Heart left ventricle (tissue), 16 donors: ENCODE measurements around the gene NSG1. TPM values are rescaled to one million over a fixed set of nuclear protein-coding genes. Genes with fewer than 3 reads are reported as not detected.

Source experiments
- ATAC-seq, 4 donors: fragments of 200-7000 bp; cut with Tn5 transposase; one replicate each; pipeline ENCODE4 v1.9.1; 2020 to 2022; ENCODE audit warnings: moderate library complexity in 4 of 4, mild to moderate bottlenecking in 3 of 4, moderate number of reproducible peaks in 1 of 4
- DNase-seq, 5 donors: peaks; one replicate each; pipeline ENCODE4 v3.0.0-alpha.2; 2020
- H3K27ac ChIP-seq, 12 donors: fragments of 200-600 bp; sonication (generic) in 4 of 12; one replicate each; pipeline versions ENCODE4 v1.5.0 to v1.8.0; 2016 to 2022; ENCODE audit warnings: mild to moderate bottlenecking in 2 of 12
- H3K27me3 ChIP-seq, 9 donors: fragments of 200-600 bp; sonication (generic) in 2 of 9; one replicate each; pipeline versions ENCODE4 v1.5.1 to v1.8.0; 2016 to 2022; ENCODE audit warnings: mild to moderate bottlenecking in 3 of 9
- H3K36me3 ChIP-seq, 9 donors: fragments of 200-600 bp; sonication (generic) in 2 of 9; one replicate each; pipeline versions ENCODE4 v1.5.0 to v1.8.0; 2018 to 2022; ENCODE audit warnings: mild to moderate bottlenecking in 2 of 9
- H3K4me1 ChIP-seq, 12 donors: fragments of 200-600 bp; sonication (generic) in 4 of 12; one replicate each; pipeline versions ENCODE4 v1.5.0 to v1.8.0; 2016 to 2022; ENCODE audit warnings: mild to moderate bottlenecking in 3 of 12
- H3K4me3 ChIP-seq, 12 donors: fragments of 200-600 bp; sonication (generic) in 4 of 12; one replicate each; pipeline versions ENCODE4 v1.5.0 to v1.8.0; 2017 to 2022; ENCODE audit warnings: mild to moderate bottlenecking in 9 of 12, moderate library complexity in 4 of 12
- H3K9me3 ChIP-seq, 12 donors: fragments of 200-600 bp; sonication (generic) in 4 of 12; one replicate each; pipeline versions ENCODE4 v1.5.0 to v1.8.0; 2016 to 2022; ENCODE audit warnings: mild to moderate bottlenecking in 1 of 12
- CTCF ChIP-seq, 12 donors: fragments of 200-600 bp; sonication (generic) in 4 of 12; IDR thresholded peaks; one replicate each; pipeline versions ENCODE4 v1.5.0 to v1.8.0; 2018 to 2022; ENCODE audit warnings: antibody characterized with exemption in 12 of 12, mild to moderate bottlenecking in 5 of 12
- POLR2A ChIP-seq, 2 donors: fragments of 450-650 bp; IDR thresholded peaks; one replicate each; pipeline ENCODE4 v1.6.1; 2017; ENCODE audit warnings: antibody characterized with exemption in 2 of 2, mild to moderate bottlenecking in 2 of 2, moderate library complexity in 2 of 2
- WGBS, 4 donors: extraction: QIAGEN DNeasy Blood & Tissue Kit in 2 of 4; methylation state at CpG; one replicate each; pipeline versions ENCODE4 v1.1.5 to v1.1.7; 2013 to 2018; 5-methylcytosine and 5-hydroxymethylcytosine counted together
- intact Hi-C, 10 donors: fragments of 100-400 bp; cut with DNase I; formaldehyde crosslinking; loops; one replicate each; pipeline versions ENCODE4 v1.11.1 to v1.14.2; 2022
- polyA plus RNA-seq, 2 donors: library from polyadenylated mRNA; stranded (reverse); fragments of 200-250 nt; gene quantifications; one replicate each; pipeline ENCODE4 v1.2.3, GENCODE V29; 2013
- total RNA-seq, 9 donors: library from RNA; depleted of rRNA in 2 of 9; stranded (reverse); fragments of >200 nt in 2 of 9; fragmentation: NEBNext Ultra II Directional in 3 of 9; extraction: Animal tissue kit (Norgen Biotek cat#: 25700) in 3 of 9; gene quantifications; one replicate each; pipeline versions ENCODE4 v1.1.0 to v1.2.4, GENCODE V29; 2016 to 2023
- donor health status: ischemic (EF 13 %, LVEDD 7.1; RV severe dilation, severe dysfunction).
- donor health status: healthy with polysubstance abuse.
- donor health status: DM: no; HTN: yes; CAD: no.
- donor health status: DM: no; HTN: no; CAD: no.
- donor health status: ischemic (EF 25% LVEDD 6.9; RV normal size, moderate dysfunction).
- donor health status: ischemic (EF 25% LVEDD 5.7; RV mildly dilated, moderate dysfunction).
- donor health status: healthy.
- donor health status: DM: yes; HTN: yes; CAD: no.
- donor health status: ischemic (EF 35%, LVEDD 5.7; RV mildly dilated, moderate dysfunction).
- donor health status: nonischemic (EF 11% LVEDD 7.7; RV severe dilation, severe dysfunction).
- donor health status: DM: yes; HTN: yes; CAD: no.
- donor health status: PGD.
- donor health status: ischemic (EF 29% LVEDD 5.4; RV normal size, mild dysfunction).
- donor health status: nonischemic (EF 23%, LVEDD 6.1; RV moderate dilation, normal function).

The NSG1 gene
- total and polyA plus RNA-seq, 11 donors = 2.1 to 19.7 (median 3.4) TPM

GRCh38 chr4:4408576-4409335, 21.9 kb downstream of the NSG1 start:
- H3K27me3 ChIP-seq = peaks cover 0 to 31% (median 0%) of the 10 kb centered on the region in 9 donors
- DNase-seq (peak in 1 of 5 donors; percentile 7), ATAC-seq (no peak)
- H3K4me1 ChIP-seq = no peaks in the 10 kb centered on the region
- no peak overlapping the region for H3K27ac ChIP-seq
- TF ChIP-seq POLR2A (IDR thresholded peaks at IDR 0.05) = no peak
- TF ChIP-seq CTCF (IDR thresholded peaks at IDR 0.05) = no peak
- intact Hi-C loops = no loop called here
- no peak overlapping the region for H3K4me3 ChIP-seq
- 72 to 80% (median 77%) methylated on average over 13 to 23 of the region's 23 CpGs for WGBS, 4 donors
- no peaks in the 10 kb centered on the region for H3K36me3 ChIP-seq
- no peaks in the 10 kb centered on the region for H3K9me3 ChIP-seq

- H3K27ac ChIP-seq = no peak overlapping the region
- 84 to 87% (median 85%) methylated on average over 23 of the region's 23 CpGs for WGBS, 4 donors
- peaks cover 0 to 22% (median 0%) of the 10 kb centered on the region in 9 donors for H3K27me3 ChIP-seq
- peak in 2 of 5 donors; percentile 17 to 33 for DNase-seq
- H3K4me1 ChIP-seq = no peaks in the 10 kb centered on the region
- ATAC-seq = no peak
- no peaks in the 10 kb centered on the region for H3K9me3 ChIP-seq
- H3K36me3 ChIP-seq = no peaks in the 10 kb centered on the region
- TF ChIP-seq CTCF (IDR thresholded peaks at IDR 0.05) = no peak
- no peak for TF ChIP-seq POLR2A (IDR thresholded peaks at IDR 0.05)
- no peak overlapping the region for H3K4me3 ChIP-seq
- intact Hi-C loops = no loop called here
These were observed 22.7 kb downstream of the NSG1 start for GRCh38 chr4:4409416-4410115.

GRCh38 chr4:4410271-4410670, 23.4 kb downstream of the NSG1 start:
- no peak for TF ChIP-seq CTCF (IDR thresholded peaks at IDR 0.05)
- no peak for TF ChIP-seq POLR2A (IDR thresholded peaks at IDR 0.05)
- intact Hi-C loops = no loop called here
- WGBS, 4 donors = 82 to 86% (median 85%) methylated on average over 15 of the region's 15 CpGs

GRCh38 chr4:4411906-4412305, 25.0 kb downstream of the NSG1 start:
- no peaks in the 10 kb centered on the region for H3K36me3 ChIP-seq
- no peak overlapping the region for H3K27ac ChIP-seq
- DNase-seq (peak in 1 of 5 donors; percentile 16), ATAC-seq (no peak)
- H3K4me1 ChIP-seq = no peaks in the 10 kb centered on the region
- 88 to 93% (median 92%) methylated on average over 14 to 15 of the region's 15 CpGs for WGBS, 4 donors
- no peak overlapping the region for H3K4me3 ChIP-seq
- H3K27me3 ChIP-seq = peaks cover 0 to 19% (median 0%) of the 10 kb centered on the region in 9 donors
- no peaks in the 10 kb centered on the region for H3K9me3 ChIP-seq
- TF ChIP-seq CTCF (IDR thresholded peaks at IDR 0.05) = no peak
- no peak for TF ChIP-seq POLR2A (IDR thresholded peaks at IDR 0.05)
- intact Hi-C loops = no loop called here

More at GRCh38 chr4:4410271-4410670, 23.4 kb downstream of the NSG1 start:
- DNase-seq = peak in 1 of 5 donors; percentile 5
- ATAC-seq = no peak
- Histone ChIP-seq H3K4me3 (no peak overlapping the region), H3K27me3 (peaks cover 0 to 20% (median 0%) of the 10 kb centered on the region in 9 donors), H3K4me1 (no peaks in the 10 kb centered on the region), H3K36me3 (no peaks in the 10 kb centered on the region), H3K27ac (no peak overlapping the region), H3K9me3 (no peaks in the 10 kb centered on the region)
